Inflammatory macrophage (primary cell): ENCODE results near the gene NAA35.
A peak's percentile ranks its signal among the peaks of the same experiment; 100 is the strongest.
"Not testable (repeated sequence)": the region's sequence is repeated elsewhere in the genome, so short reads cannot be mapped to it uniquely, and the experiment has no call there.

Experiments used
- DNase-seq, 2 donors: peaks; one replicate each; pipeline ENCODE4 v3.0.0-alpha.2; 2020 to 2022
- total RNA-seq, 18 experiments: gene quantifications; one replicate each; lab custom pipeline; 2026; ENCODE audit warnings: mixed read lengths in 6 of 18, inconsistent platforms in 2 of 18; lab: John Stamatoyannopoulos, UW

The NAA35 gene
- total RNA-seq = 13.4 to 44.1 (median 33.6) reads per million in 18 experiments

- peak; percentile 99 to 100 for DNase-seq
Observed at GRCh38 chr9:85940832-85941621, at the start of gene NAA35. NAA35 (plus strand) TSS chr9:85941146; CDS start chr9:85942160, 1,014 bp downstream.

GRCh38 chr9:85892401-85892800 lies 48.5 kb upstream of the NAA35 start:
- no peak for DNase-seq

GRCh38 chr9:85895685-85896084 lies 45.3 kb upstream of the NAA35 start:
- DNase-seq = no peak

DNA sequence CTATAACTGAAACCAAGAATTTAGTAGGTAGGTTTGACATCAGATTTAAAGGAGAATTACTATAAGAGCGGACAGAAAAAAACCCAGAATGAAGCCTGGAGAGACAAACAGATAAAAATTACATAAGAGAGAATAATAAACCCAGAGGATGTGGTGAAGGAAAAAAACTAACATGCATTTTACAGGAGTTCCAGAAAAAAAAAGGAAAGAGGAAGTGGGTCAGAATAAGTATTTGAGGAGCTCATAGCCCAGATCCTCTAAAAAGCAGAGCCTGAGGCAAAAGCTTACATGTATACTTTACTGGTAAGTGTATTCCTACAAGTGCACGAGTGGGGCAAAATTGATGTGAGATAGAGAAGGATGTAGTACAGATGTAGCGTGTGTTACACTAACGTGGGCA lies 43.1 kb upstream of the NAA35 start:
- no peak for DNase-seq

GRCh38 chr9:85898332-85898731 lies 42.6 kb upstream of the NAA35 start:
- no peak for DNase-seq

DNA sequence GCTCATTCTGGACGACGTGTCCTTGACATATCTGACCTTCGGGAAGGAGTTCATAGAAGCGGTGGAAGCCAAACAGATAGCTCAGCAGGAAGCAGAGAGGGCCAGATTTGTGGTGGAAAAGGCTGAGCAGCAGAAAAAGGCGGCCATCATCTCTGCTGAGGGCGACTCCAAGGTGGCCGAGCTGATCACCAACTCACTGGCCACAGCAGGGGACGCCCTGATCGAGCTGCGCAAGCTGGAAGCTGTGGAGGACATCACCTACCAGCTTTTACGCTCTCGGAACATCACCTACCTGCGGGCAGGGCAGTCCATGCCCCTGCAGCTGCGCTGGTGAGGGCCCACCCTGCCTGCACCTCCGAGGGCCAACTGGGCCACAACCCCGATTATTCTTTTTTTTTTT lies 41.6 kb upstream of the NAA35 start:
- no peak for DNase-seq

DNA sequence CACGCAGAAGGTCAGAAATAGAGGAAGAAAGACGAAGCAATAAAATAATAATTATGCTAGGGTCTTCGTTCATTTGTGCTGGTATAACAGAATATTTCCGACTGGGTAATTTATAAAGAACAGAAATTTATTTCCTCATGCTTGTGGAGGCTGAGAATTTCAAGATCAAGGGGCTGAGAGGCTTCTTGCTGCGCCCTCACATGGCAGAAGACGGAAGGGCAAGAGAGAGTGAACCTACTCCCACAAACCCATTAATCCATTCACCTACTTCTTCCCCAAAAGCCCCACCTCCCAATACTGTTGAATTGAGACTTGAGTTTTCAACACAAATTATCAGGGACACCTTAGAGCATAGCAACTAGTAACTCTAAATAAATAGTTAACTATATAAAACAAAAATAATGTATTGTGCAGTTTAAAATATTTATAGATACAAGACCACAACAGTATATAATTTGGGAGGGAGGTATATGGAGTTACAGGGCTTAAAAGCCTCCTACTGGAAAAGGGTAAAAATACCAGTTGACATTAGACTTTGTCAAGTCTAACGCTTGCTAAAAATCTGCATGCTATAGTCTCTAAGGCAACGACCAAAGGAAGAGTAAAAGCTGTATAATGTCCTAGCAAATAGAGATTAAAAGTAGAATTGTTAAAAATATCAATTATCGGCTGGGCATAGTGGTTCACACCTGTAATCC lies 40.3 kb upstream of the NAA35 start:
- DNase-seq = peak; percentile 21 to 44

DNA sequence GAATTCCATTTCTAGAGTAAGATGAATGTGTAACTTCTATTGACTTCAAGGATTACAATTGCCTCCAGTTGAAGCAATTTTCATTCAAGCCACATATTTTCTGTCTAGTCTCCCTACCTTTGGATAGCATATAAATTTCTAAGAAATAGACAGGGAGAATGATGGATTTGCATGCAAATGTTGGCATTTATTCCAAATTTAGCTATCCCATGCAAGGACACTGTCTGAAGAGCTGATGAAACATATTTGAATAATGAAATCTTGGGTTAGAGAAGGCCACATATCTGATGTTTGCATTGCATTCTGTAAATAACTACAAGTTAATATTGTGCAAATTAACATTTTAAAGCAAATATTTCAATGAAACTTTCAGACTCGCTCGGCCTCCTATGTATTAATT lies 36.0 kb upstream of the NAA35 start:
- no peak for DNase-seq

DNA sequence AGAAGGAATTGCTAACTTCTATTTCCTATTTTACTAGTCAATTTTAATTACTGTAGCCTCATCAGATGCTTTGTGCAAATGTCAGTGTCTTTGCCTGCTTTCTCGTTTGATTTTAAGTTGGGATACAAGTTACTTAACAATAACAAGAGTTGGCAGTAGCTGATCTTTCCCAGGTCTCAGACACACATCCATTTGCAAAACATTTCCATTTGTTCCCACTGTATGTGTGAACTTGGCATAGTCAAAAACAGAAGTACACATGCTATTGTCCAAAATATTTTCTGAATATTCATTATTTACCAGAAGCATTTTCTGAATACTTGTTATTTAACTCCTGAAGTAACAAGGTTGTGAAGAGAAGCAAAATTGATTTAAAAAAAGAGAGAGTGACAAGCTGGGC lies 35.0 kb upstream of the NAA35 start:
- DNase-seq = no peak

DNA sequence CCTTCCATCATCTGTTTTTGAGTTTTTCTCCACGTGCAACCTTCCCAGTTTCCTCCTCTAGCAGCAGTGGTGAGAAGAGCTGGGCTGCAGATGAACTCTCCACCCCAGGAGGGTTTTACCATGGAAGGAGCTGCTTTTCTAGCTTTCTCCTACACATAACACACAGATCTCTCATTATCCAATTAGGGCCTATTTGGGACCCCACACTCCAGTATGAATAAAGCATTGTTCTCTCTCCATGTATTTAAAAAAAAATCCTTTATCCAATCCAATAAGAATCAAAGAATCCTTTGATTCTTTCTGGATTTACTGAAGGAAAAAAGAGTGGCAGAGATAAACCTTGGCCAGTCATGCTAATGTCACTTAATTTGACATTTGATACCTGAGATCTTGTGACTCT lies 31.6 kb upstream of the NAA35 start:
- DNase-seq = no peak

DNA sequence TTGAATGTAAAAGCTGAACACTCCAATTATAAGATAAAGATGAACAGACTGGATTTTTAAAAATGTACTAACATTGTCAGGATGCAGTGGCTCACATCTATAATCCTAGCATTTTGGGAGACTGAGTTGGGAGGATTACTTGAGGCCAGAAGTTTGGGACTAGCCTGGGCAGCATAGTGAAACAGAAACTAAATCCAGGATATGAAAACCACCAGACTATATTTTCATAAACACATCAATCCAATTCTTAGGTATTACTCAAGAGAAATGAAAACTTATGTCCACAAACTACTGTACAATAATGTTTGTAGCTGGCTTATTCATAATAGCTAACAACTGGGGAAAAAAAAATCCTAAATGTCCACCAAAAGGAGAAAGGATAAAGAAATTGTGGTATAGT lies 26.8 kb upstream of the NAA35 start:
- no peak for DNase-seq

GRCh38 chr9:85917756-85918155 lies 23.2 kb upstream of the NAA35 start:
- DNase-seq = no peak

DNA sequence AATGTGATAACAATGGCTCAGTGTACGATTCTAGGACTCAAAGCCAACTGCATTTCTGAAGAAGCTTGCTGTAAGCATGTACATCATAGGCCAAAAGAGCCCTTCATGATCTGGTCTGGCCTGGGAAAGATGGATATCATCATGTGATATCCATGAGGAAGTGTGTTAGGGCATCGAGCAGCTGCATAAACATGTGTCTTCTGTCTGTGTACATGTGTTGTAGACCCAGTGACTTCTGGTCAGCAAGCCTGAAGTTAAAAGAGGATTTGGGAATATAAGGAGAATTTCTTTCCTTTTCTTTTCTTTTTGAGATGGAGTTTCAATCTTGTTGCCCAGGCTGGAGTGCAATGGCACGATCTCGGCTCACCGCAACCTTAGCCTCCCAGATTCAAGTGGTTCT lies 15.5 kb upstream of the NAA35 start:
- DNase-seq = no peak

GRCh38 chr9:85927076-85927475 lies 13.9 kb upstream of the NAA35 start:
- DNase-seq = no peak

DNA sequence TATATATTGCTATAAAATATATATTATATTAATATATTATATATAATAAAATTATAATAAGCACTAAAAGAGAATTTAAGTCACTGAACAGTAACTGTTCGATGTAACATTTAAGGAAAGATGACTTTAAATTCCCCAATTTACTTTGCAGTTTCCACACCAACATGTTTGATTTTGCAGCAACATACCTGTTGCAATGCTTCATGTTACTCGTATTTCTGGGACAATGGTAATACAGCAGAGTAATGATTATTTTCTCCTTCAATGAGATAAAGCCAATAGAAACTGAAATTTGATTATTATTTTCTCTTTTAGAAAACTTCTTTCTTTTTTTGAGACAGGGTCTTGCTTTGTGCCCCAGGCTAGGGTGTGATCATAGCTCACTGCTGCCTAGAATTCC lies 9.5 kb upstream of the NAA35 start:
- no peak for DNase-seq

GRCh38 chr9:85935950-85936349 lies 5.0 kb upstream of the NAA35 start:
- not testable (repeated sequence) for DNase-seq

DNA sequence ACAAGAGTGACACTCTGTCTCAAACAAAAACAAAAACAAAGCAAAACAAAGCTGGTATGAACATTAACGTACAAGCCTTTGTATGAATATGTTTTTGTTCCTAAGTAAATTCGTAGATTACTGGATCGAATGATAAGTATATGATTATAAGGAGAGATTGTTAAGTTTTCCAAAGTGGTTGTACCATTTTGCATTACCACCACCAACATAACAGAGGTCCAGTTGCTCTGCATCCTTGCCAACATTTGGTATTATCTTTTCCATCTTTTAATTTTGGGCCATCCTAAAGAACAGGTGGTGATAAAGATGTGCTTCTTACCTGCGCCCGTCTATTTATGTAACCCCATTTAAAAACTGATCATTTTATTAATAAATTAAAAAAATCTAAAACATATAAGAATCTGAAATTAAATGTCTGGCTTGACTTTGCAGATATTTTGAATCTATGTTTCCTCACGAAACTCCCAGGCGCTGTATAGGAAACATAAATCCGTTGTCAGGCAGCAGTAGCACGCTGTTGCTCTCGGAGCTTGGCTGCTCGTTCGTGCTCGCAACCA lies 593 bp upstream of the NAA35 start:
- DNase-seq = peak in 1 of 2 donors; percentile 4

GRCh38 chr9:85941622-85941940 lies 635 bp downstream of the NAA35 start:
- no peak for DNase-seq

DNA sequence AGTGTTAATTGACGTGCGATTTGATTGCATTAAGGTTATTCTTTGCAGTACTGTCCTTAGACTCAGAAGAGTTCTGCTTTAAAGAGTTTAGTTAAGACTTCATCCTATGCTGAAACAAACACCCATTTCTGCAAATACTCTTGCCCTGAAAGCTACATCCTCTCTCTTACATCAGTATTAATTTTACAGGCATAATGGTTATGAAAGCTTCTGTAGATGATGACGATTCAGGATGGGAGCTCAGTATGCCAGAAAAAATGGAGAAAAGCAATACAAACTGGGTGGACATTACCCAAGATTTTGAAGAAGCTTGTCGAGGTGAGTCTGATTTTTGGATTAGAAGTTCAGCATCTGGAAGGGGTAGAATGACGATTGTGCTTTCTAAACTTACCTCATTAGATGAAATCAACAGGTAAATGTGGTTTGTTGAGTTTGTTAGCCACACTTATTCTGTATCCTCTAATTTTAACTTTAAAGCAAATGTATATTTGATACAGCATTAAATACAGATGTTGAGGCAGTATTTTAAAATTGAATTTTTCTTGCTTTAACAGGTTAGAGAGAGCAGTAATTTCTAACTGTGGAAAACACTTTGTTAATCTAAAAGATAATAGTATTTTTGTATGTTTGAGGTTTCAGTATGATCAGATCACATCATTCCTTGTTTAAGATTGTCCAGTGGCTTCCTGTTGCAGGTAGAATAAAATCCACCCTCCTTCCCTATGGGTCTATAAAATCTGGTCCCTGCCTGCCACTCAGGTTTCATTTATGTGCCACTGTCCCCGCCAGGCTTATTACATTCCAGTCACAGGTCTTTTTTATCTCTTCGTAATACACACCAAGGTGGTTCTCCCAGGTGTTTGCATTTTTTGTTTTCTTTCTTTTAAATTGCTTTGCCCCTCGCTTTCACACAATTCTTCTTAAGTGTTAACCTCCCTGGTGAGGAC lies 1.3 kb downstream of the NAA35 start:
- DNase-seq = peak; percentile 12 to 41

- no peak for DNase-seq
Observed at GRCh38 chr9:85942913-85943709, 2.2 kb downstream of the NAA35 start.

DNA sequence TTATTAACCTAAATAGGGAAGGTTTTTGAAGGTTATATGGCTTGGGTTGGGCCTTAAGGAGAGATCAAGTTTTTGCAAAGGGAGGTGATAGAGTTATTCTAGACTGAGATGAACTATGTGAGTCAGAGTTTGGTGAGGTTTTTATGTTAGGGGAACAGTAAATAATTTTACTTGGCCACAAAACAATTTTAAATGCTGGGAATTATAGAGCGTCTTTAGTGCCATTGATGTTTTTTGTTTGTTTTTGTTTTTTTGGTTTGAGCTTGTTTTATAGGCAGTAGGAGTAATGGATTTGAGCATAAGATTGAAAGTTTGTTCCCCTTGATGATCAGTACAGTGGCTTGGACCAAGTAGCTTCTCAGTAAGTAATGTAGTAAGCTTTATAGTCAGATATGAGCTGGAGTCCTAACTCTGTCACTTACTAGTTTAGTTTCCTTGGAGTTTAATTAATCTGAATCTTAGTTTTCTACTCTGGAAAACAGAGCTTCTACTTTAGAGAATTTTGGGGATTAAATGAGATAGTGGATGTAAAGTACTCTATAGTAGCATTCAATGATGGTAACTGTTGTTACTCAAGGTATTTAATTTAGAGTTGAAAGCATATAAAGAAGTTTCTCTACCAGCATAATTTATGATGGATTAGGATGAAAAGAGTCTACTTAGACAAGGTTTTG lies 2.9 kb downstream of the NAA35 start:
- no peak for DNase-seq
